ENCODE results near the gene SLC18A3. TPM values are rescaled to one million over a fixed set of nuclear protein-coding genes. Genes with fewer than 3 reads are reported as not detected.

Gene SLC18A3
- total RNA-seq, 1 experiment from 2014 or later = not detected

GRCh38 chr10:49569031-49569631 lies 41.0 kb upstream of the SLC18A3 start:
- Histone ChIP-seq H3K36me3 (ENCODE audit: low read depth, low read length) (no peaks in the 10 kb centered on the region; the same call in 1 of the 2 replicates), H3K9me3 (ENCODE audit: low read length) (peaks cover 13% of the 10 kb centered on the region; the same call in 1 of the 2 replicates), H3K9me2 (replicated peaks; ENCODE audit: low read length) (peaks cover 4% of the 10 kb centered on the region; the same call in 1 of the 2 replicates), H3F3A (ENCODE audit: low read length, unreplicated experiment) (no peaks in the 10 kb centered on the region), H3K9ac (ENCODE audit: low read length) (no peak overlapping the region), H3K4me1 (ENCODE audit: insufficient read depth, low read length) (peaks cover 12% of the 10 kb centered on the region), H3K27me3 (ENCODE audit: low read length) (no peaks in the 10 kb centered on the region), H3K4me3 (ENCODE audit: low read length) (no peak overlapping the region), H3K4me2 (ENCODE audit: low read length) (no peak overlapping the region), H3K79me2 (ENCODE audit: low read length) (no peaks in the 10 kb centered on the region), H4K20me1 (ENCODE audit: low read length) (no peaks in the 10 kb centered on the region), H3K27ac (ENCODE audit: low read length) (no peak overlapping the region), H2AFZ (ENCODE audit: low read length) (no peak overlapping the region)
- CTCF ChIA-PET = no interaction called here
- no peak for TF ChIP-seq CTCF (conservative IDR thresholded peaks at IDR 0.05; ENCODE audit: low read depth, low read length)
- TF ChIP-seq EZH2phosphoT487 (IDR thresholded peaks at IDR 0.05; ENCODE audit: borderline replicate concordance, low read length) = no peak
- no peak for TF ChIP-seq EZH2 (IDR thresholded peaks at IDR 0.05; ENCODE audit: low read length, unreplicated experiment)
- POLR2A ChIA-PET (ENCODE audit: unreplicated experiment) = no interaction called here
- BruUV-seq (replicated peaks) = no TSS peak
- intact Hi-C loops (cut with micrococcal nuclease) = no loop called here
- peak; percentile 39 for DNase-seq
- ATAC-seq = no peak

- Histone ChIP-seq H3K9me3 (ENCODE audit: low read length) (peaks cover 13% of the 10 kb centered on the region; the same call in 1 of the 2 replicates), H2AFZ (ENCODE audit: low read length) (no peak overlapping the region), H3K4me1 (ENCODE audit: insufficient read depth, low read length) (peaks cover 5% of the 10 kb centered on the region; the same call in 1 of the 2 replicates), H3K9ac (ENCODE audit: low read length) (no peak overlapping the region), H3K36me3 (ENCODE audit: low read depth, low read length) (no peaks in the 10 kb centered on the region; the same call in 1 of the 2 replicates), H3K27ac (ENCODE audit: low read length) (no peak overlapping the region), H3F3A (ENCODE audit: low read length, unreplicated experiment) (no peaks in the 10 kb centered on the region), H3K27me3 (ENCODE audit: low read length) (no peaks in the 10 kb centered on the region), H3K4me2 (ENCODE audit: low read length) (no peak overlapping the region), H3K9me2 (replicated peaks; ENCODE audit: low read length) (peaks cover 4% of the 10 kb centered on the region; the same call in 1 of the 2 replicates), H3K79me2 (ENCODE audit: low read length) (no peaks in the 10 kb centered on the region), H4K20me1 (ENCODE audit: low read length) (no peaks in the 10 kb centered on the region), H3K4me3 (ENCODE audit: low read length) (no peak overlapping the region)
- no peak for TF ChIP-seq CTCF (conservative IDR thresholded peaks at IDR 0.05; ENCODE audit: low read depth, low read length)
- no TSS peak for BruUV-seq (replicated peaks)
- peak; percentile 48 for DNase-seq
- intact Hi-C loops (cut with micrococcal nuclease) = no loop called here
- CTCF ChIA-PET = no interaction called here
- POLR2A ChIA-PET (ENCODE audit: unreplicated experiment) = no interaction called here
- ATAC-seq = peak; percentile 54
Observed at GRCh38 chr10:49571388-49571787, 38.7 kb upstream of the SLC18A3 start.

- BruUV-seq (replicated peaks) = no TSS peak
- H3K79me2 ChIP-seq (ENCODE audit: low read length) = no peaks in the 10 kb centered on the region
- no peaks in the 10 kb centered on the region for H3F3A ChIP-seq (ENCODE audit: low read length, unreplicated experiment)
- POLR2A ChIA-PET (ENCODE audit: unreplicated experiment) = no interaction called here
- no peak overlapping the region for H3K9ac ChIP-seq (ENCODE audit: low read length)
- H2AFZ ChIP-seq (ENCODE audit: low read length) = no peak overlapping the region
- H3K4me3 ChIP-seq (ENCODE audit: low read length) = no peak overlapping the region
- no peak overlapping the region for H3K27ac ChIP-seq (ENCODE audit: low read length)
- no peak for DNase-seq
- no peak for ATAC-seq
- H3K4me2 ChIP-seq (ENCODE audit: low read length) = no peak overlapping the region
- CTCF ChIA-PET = no interaction called here
- no peaks in the 10 kb centered on the region; the same call in 1 of the 2 replicates for H3K36me3 ChIP-seq (ENCODE audit: low read depth, low read length)
- no peak for TF ChIP-seq EZH2 (IDR thresholded peaks at IDR 0.05; ENCODE audit: low read length, unreplicated experiment)
- TF ChIP-seq EZH2phosphoT487 (IDR thresholded peaks at IDR 0.05; ENCODE audit: borderline replicate concordance, low read length) = no peak
- TF ChIP-seq CTCF (conservative IDR thresholded peaks at IDR 0.05; ENCODE audit: low read depth, low read length) = no peak
- intact Hi-C loops (cut with micrococcal nuclease) = no loop called here
- H3K4me1 ChIP-seq (ENCODE audit: insufficient read depth, low read length) = peaks cover 5% of the 10 kb centered on the region; the same call in 1 of the 2 replicates
- H3K27me3 ChIP-seq (ENCODE audit: low read length) = no peaks in the 10 kb centered on the region
- H4K20me1 ChIP-seq (ENCODE audit: low read length) = no peaks in the 10 kb centered on the region
- peaks cover 13% of the 10 kb centered on the region; the same call in 1 of the 2 replicates for H3K9me3 ChIP-seq (ENCODE audit: low read length)
- peaks cover 4% of the 10 kb centered on the region; the same call in 1 of the 2 replicates for H3K9me2 ChIP-seq (replicated peaks; ENCODE audit: low read length)
Observed at GRCh38 chr10:49572594-49573114, 37.5 kb upstream of the SLC18A3 start.

Data from PC-3 (cell line).